ENCODE measurements around the gene GAP43.
A peak's percentile ranks its signal among the peaks of the same experiment; 100 is the strongest.

Gene GAP43

GRCh38 chr3:115623044-115623868 is at the start of gene GAP43:
TSS of gene GAP43 (plus strand) at chr3:115623510. CDS start at chr3:115623690, 180 bp downstream.
- no peak for DNase-seq (ENCODE audit: extremely low read depth in 1 of 2, low read depth in 1 of 2)

GRCh38 chr3:115576325-115576875 is 46.9 kb upstream of the GAP43 start:
- no peak for DNase-seq (ENCODE audit: extremely low read depth in 1 of 2, low read depth in 1 of 2)

- no peak for DNase-seq (ENCODE audit: extremely low read depth in 1 of 2, low read depth in 1 of 2)
Observed at GRCh38 chr3:115577000-115577399, 46.3 kb upstream of the GAP43 start.

GRCh38 chr3:115578331-115578730 is 45.0 kb upstream of the GAP43 start:
- DNase-seq (ENCODE audit: extremely low read depth in 1 of 2, low read depth in 1 of 2) = no peak

- DNase-seq (ENCODE audit: extremely low read depth in 1 of 2, low read depth in 1 of 2) = no peak
Observed at GRCh38 chr3:115580566-115580965, 42.7 kb upstream of the GAP43 start.

GRCh38 chr3:115581362-115582135 is 41.8 kb upstream of the GAP43 start:
- peak in 1 of 2 donors; percentile 7 for DNase-seq (ENCODE audit: extremely low read depth in 1 of 2, low read depth in 1 of 2)

- DNase-seq (ENCODE audit: extremely low read depth in 1 of 2, low read depth in 1 of 2) = no peak
Observed at GRCh38 chr3:115588201-115589115, 34.9 kb upstream of the GAP43 start.

GRCh38 chr3:115590873-115591272 is 32.4 kb upstream of the GAP43 start:
- no peak for DNase-seq (ENCODE audit: extremely low read depth in 1 of 2, low read depth in 1 of 2)

GRCh38 chr3:115595611-115596275 is 27.6 kb upstream of the GAP43 start:
- DNase-seq (ENCODE audit: extremely low read depth in 1 of 2, low read depth in 1 of 2) = no peak

- no peak for DNase-seq (ENCODE audit: extremely low read depth in 1 of 2, low read depth in 1 of 2)
Observed at GRCh38 chr3:115598216-115598615, 25.1 kb upstream of the GAP43 start.

- DNase-seq (ENCODE audit: extremely low read depth in 1 of 2, low read depth in 1 of 2) = no peak
Observed at GRCh38 chr3:115602194-115602593, 21.1 kb upstream of the GAP43 start.

- DNase-seq (ENCODE audit: extremely low read depth in 1 of 2, low read depth in 1 of 2) = no peak
Observed at GRCh38 chr3:115611630-115612029, 11.7 kb upstream of the GAP43 start.

GRCh38 chr3:115615001-115615814 is 8.1 kb upstream of the GAP43 start:
- no peak for DNase-seq (ENCODE audit: extremely low read depth in 1 of 2, low read depth in 1 of 2)

- DNase-seq (ENCODE audit: extremely low read depth in 1 of 2, low read depth in 1 of 2) = peak in 1 of 2 donors; percentile 38
Observed at GRCh38 chr3:115616461-115616860, 6.8 kb upstream of the GAP43 start.

- DNase-seq (ENCODE audit: extremely low read depth in 1 of 2, low read depth in 1 of 2) = no peak
Observed at GRCh38 chr3:115617591-115617990, 5.7 kb upstream of the GAP43 start.

GRCh38 chr3:115624029-115624741 is 875 bp downstream of the GAP43 start:
- no peak for DNase-seq (ENCODE audit: extremely low read depth in 1 of 2, low read depth in 1 of 2)

GRCh38 chr3:115624901-115625300 is 1.6 kb downstream of the GAP43 start:
- no peak for DNase-seq (ENCODE audit: extremely low read depth in 1 of 2, low read depth in 1 of 2)

GRCh38 chr3:115626006-115626409 is 2.7 kb downstream of the GAP43 start:
- no peak for DNase-seq (ENCODE audit: extremely low read depth in 1 of 2, low read depth in 1 of 2)

GRCh38 chr3:115626721-115627120 is 3.4 kb downstream of the GAP43 start:
- no peak for DNase-seq (ENCODE audit: extremely low read depth in 1 of 2, low read depth in 1 of 2)

Measured in stimulated activated CD8-positive, alpha-beta memory T cell treated with anti-CD3 and anti-CD28 coated beads, Interleukin-7, amount 100 ng/mL, for 48 hours (primary cell).